ENCODE measurements around the gene CNR2.
"Not testable (repeated sequence)": the region's sequence is repeated elsewhere in the genome, so short reads cannot be mapped to it uniquely, and the experiment has no call there.

The CNR2 gene

GRCh38 chr1:23838401-23838866, 74.7 kb downstream of the CNR2 start:
- in situ Hi-C loops (cut with MboI; ENCODE audit: low sequenced_read_pairs) = no loop called here

DNA sequence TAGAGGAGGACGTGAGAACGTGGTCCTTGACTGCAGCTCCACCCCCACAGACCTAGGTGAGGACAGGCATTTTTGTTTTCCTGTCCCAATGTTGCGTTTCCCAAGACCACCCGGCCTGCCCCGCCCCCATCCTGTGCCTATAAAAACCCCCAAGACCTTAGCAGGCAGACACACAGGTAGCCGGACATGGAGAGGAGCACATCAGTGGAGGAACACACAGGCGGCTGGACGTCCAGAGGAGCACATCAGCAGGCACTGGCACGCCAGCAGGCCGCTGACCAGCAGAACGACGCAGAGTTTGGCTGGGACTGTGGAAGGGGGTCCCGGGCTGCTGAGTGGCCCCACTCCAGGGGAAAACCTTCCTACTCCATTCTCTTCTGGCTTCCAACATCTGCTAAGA, 75.3 kb downstream of the CNR2 start:
- in situ Hi-C loops (cut with MboI; ENCODE audit: low sequenced_read_pairs) = no loop called here

- in situ Hi-C loops (cut with MboI; ENCODE audit: low sequenced_read_pairs) = no loop called here
Measured at GRCh38 chr1:23836037-23836436, 77.1 kb downstream of the CNR2 start.

DNA sequence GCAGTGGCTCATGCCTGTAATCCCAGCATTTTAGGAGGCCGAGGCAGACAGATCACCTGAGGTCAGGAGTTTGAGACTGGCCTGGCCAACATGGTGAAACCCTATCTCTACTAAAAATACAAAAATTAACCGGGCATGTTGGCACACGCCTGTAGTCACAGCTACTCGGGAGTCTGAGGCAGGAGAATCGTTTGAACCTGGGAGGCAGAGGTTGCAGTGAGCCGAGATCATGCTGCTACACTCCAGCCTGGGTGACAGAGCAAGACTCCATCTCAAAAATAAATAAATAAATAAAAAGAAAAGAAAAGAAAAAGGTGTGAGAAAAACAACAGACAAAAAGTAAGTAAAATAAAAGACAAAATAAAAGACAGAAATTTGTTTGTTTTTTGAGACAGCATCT, 79.0 kb downstream of the CNR2 start:
- in situ Hi-C loops (cut with MboI; ENCODE audit: low sequenced_read_pairs) = not testable (repeated sequence)

- in situ Hi-C loops (cut with MboI; ENCODE audit: low sequenced_read_pairs) = no loop called here
Measured at GRCh38 chr1:23827717-23828116, 85.4 kb downstream of the CNR2 start.

- in situ Hi-C loops (cut with MboI; ENCODE audit: low sequenced_read_pairs) = not testable (repeated sequence)
Measured at GRCh38 chr1:23826590-23826989, 86.6 kb downstream of the CNR2 start.

DNA sequence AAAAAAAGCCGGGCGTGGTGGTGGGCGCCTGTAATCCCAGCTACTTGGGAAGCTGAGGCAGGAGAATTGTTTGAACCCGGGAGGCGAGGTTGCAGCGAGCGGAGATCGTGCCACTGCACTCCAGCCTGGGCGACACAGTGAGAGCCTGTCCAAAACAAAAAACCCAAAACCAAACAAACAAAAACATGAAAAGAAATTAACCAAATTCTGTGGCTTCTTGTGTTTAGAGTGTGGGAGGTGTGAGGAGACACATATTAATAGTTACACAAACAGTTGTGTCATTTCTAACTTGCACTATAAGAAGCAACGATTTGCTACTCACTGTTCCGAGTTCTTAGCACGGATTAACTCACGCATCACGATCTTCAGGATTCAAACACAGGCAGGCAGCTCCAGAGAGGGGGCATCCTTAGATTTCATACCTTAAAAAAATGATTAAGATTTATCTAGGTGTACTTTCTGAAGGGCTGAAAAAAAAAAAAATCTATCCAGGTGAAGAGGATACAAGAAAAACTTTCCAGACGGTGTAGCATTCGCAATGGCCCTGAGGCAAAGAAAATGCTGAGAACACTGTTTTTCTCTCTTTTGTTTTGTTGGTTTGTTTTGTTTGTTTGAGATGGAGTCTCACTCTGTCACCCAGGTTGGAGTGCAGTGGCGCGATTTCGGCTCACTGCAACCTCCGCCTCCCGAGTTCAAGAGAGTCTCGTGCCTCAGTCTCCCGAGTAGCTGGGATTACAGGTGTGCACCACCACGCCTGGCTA, 87.2 kb downstream of the CNR2 start:
- in situ Hi-C loops (cut with MboI; ENCODE audit: low sequenced_read_pairs) = no loop called here

DNA sequence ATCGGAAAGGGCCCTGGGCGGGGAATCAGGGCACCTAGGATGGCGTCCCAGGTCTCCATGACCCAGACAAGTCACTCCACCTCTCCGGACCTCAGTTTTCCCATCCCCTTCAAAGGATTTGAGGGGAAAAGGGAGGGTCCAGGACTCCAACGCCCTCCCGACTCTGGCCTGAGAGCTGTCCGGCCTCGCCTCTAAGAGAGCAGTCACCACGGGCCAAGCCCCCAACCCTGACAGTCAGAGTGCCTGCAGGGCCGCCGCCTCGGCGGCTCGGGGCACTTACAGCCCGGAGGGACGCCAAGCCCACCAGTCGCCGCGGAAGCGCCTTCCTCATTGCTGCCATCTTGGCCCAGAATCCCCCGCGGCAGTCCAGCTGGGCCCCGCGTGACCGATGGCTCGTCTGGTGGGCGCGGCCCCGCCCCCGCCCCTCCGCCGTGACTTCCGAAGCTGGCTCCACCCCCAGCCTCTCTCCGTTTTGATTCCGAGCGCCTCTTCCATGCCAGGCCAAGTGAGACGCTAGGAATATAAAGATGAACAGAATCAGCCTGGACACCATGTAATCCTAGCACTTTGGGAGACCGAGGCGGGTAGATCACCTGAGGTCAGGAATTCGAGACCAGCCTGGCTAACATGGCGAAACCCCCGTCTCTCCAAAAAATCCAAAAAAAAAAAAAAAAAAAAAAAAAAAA, 87.9 kb downstream of the CNR2 start, which contains the start of gene HMGCL:
HMGCL (minus strand) TSS at position 354 of the 686 bp plus-strand sequence; CDS start at position 340, 14 bp downstream.
- in situ Hi-C loops (cut with MboI; ENCODE audit: low sequenced_read_pairs) = no loop called here

DNA sequence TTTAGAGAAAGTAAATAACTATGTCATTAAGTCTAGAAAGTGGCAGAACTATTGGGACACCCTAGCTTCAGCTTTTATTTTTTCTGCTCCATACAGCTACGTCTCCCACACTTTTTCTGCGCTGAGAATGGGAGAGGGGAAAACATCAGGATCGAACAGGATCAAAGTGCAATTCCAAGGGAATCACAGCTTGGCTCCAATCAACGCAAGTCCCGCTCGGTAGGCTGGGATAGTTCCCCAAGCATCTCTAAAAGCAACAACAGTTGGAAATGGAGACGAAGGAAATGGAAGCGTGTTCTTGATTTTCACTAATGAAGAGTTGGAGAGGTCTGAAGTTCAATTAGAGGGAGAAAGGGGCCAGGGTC, 88.5 kb downstream of the CNR2 start:
- in situ Hi-C loops (cut with MboI; ENCODE audit: low sequenced_read_pairs) = no loop called here

GRCh38 chr1:23823767-23824166, 89.4 kb downstream of the CNR2 start:
- in situ Hi-C loops (cut with MboI; ENCODE audit: low sequenced_read_pairs) = no loop called here

Measured in HL-60/S4 treated with phorbol 12-myristate 13-acetate at 8.2 ng/mL for 4 days and 3 days (cell line).